Measurements from ENCODE around the gene LMNA. TPM values are rescaled to one million over a fixed set of nuclear protein-coding genes. Genes with fewer than 3 reads are reported as not detected.
A peak's percentile ranks its signal among the peaks of the same experiment; 100 is the strongest.

The LMNA gene
- total RNA-seq, 1 experiment from 2014 or later = 112 TPM

- peaks cover 20% of the 10 kb centered on the region for H3K4me1 Mint-ChIP-seq (ENCODE audit: low read depth, unreplicated experiment)
- Histone ChIP-seq H3K4me1 (peaks cover 11% of the 10 kb centered on the region), H3K4me3 (ENCODE audit: low read depth, low read length) (no peak overlapping the region), H3K27me3 (replicated peaks; ENCODE audit: control insufficient read depth, insufficient read depth, low read length) (no peaks in the 10 kb centered on the region), H3K36me3 (ENCODE audit: control insufficient read depth, insufficient read depth, low read length) (peaks cover 1% of the 10 kb centered on the region), H3K9me3 (no peaks in the 10 kb centered on the region)
- H3K9me3 Mint-ChIP-seq (ENCODE audit: unreplicated experiment) = no peaks in the 10 kb centered on the region
- ChIA-PET POLR2A (no interaction called here), CTCF (interaction anchor here (1.8 to 4.0 kb wide), 2 partner anchors 69 to 81 kb away, joined by 16 to 55 read pairs; partner anchors contain the start of gene PMF1)
- H3K4me3 Mint-ChIP-seq (ENCODE audit: unreplicated experiment) = no peak overlapping the region
- no TSS peak for BruUV-seq (replicated peaks)
- DNase-seq = no peak
- peak overlapping the region; percentile 52 for H3K27ac Mint-ChIP-seq (ENCODE audit: unreplicated experiment)
- no peaks in the 10 kb centered on the region for H3K27me3 Mint-ChIP-seq (ENCODE audit: insufficient read depth, unreplicated experiment)
- peaks cover 38% of the 10 kb centered on the region for H3K36me3 Mint-ChIP-seq (ENCODE audit: insufficient read depth, unreplicated experiment)
- intact Hi-C loops (cut with micrococcal nuclease; ENCODE audit: unreplicated experiment) = no loop called here
- TF ChIP-seq CTCF (IDR thresholded peaks at IDR 0.05; ENCODE audit: insufficient read depth in 1 of 2, low read depth in 1 of 2, low read length in 1 of 2, severe bottlenecking in 1 of 2, unreplicated experiment in 1 of 2) = no peak
Measured at GRCh38 chr1:156143765-156144489, 29.4 kb downstream of the LMNA start.

GRCh38 chr1:156144742-156145141 lies 30.2 kb downstream of the LMNA start:
- Histone ChIP-seq H3K4me1 (peaks cover 11% of the 10 kb centered on the region), H3K36me3 (ENCODE audit: control insufficient read depth, insufficient read depth, low read length) (peaks cover 1% of the 10 kb centered on the region), H3K4me3 (ENCODE audit: low read depth, low read length) (no peak overlapping the region), H3K27me3 (replicated peaks; ENCODE audit: control insufficient read depth, insufficient read depth, low read length) (no peaks in the 10 kb centered on the region), H3K9me3 (no peaks in the 10 kb centered on the region)
- Mint-ChIP-seq H3K4me3 (ENCODE audit: unreplicated experiment) (no peak overlapping the region), H3K4me1 (ENCODE audit: low read depth, unreplicated experiment) (peaks cover 20% of the 10 kb centered on the region), H3K36me3 (ENCODE audit: insufficient read depth, unreplicated experiment) (peaks cover 32% of the 10 kb centered on the region), H3K27me3 (ENCODE audit: insufficient read depth, unreplicated experiment) (no peaks in the 10 kb centered on the region), H3K27ac (ENCODE audit: unreplicated experiment) (no peak overlapping the region), H3K9me3 (ENCODE audit: unreplicated experiment) (no peaks in the 10 kb centered on the region)
- CTCF ChIA-PET = interaction anchor here (1.8 to 4.1 kb wide), 2 partner anchors 68 to 80 kb away, joined by 16 to 73 read pairs; partner anchors contain the start of gene PMF1
- POLR2A ChIA-PET = no interaction called here
- intact Hi-C loops (cut with micrococcal nuclease; ENCODE audit: unreplicated experiment) = loop anchor here (5.0 kb wide), 2 partner anchors 68 to 173 kb away; partner anchors contain the start of gene PMF1
- DNase-seq = no peak
- TF ChIP-seq CTCF (IDR thresholded peaks at IDR 0.05; ENCODE audit: insufficient read depth in 1 of 2, low read depth in 1 of 2, low read length in 1 of 2, severe bottlenecking in 1 of 2, unreplicated experiment in 1 of 2) = no peak
- BruUV-seq (replicated peaks) = no TSS peak

GRCh38 chr1:156145650-156146019 lies 31.1 kb downstream of the LMNA start:
- H3K27me3 ChIP-seq (replicated peaks; ENCODE audit: control insufficient read depth, insufficient read depth, low read length) = no peaks in the 10 kb centered on the region
- peaks cover 1% of the 10 kb centered on the region; the same call in 1 of the 2 replicates for H3K36me3 ChIP-seq (ENCODE audit: control insufficient read depth, insufficient read depth, low read length)
- no peaks in the 10 kb centered on the region for H3K27me3 Mint-ChIP-seq (ENCODE audit: insufficient read depth, unreplicated experiment)
- H3K9me3 Mint-ChIP-seq (ENCODE audit: unreplicated experiment) = no peaks in the 10 kb centered on the region
- H3K4me3 Mint-ChIP-seq (ENCODE audit: unreplicated experiment) = peak overlapping the region; percentile 68
- H3K36me3 Mint-ChIP-seq (ENCODE audit: insufficient read depth, unreplicated experiment) = peaks cover 29% of the 10 kb centered on the region
- H3K4me1 ChIP-seq = peaks cover 11% of the 10 kb centered on the region
- H3K9me3 ChIP-seq = no peaks in the 10 kb centered on the region
- no peak overlapping the region for H3K4me3 ChIP-seq (ENCODE audit: low read depth, low read length)
- intact Hi-C loops (cut with micrococcal nuclease; ENCODE audit: unreplicated experiment) = loop anchor here (1.0 to 5.0 kb wide), 5 partner anchors 36 to 172 kb away; partner anchors contain the start of gene PMF1
- H3K4me1 Mint-ChIP-seq (ENCODE audit: low read depth, unreplicated experiment) = peaks cover 20% of the 10 kb centered on the region
- CTCF ChIA-PET = interaction anchor here (0.6 to 4.1 kb wide), 8 partner anchors 8 to 174 kb away, joined by 3 to 73 read pairs (median 4); partner anchors contain the start of genes PMF1, SLC25A44 and SMG5
- DNase-seq = no peak
- POLR2A ChIA-PET = interaction anchor here (1.0 to 1.2 kb wide), 4 partner anchors 27 to 79 kb away, joined by 3 to 11 read pairs (median 4); partner anchors contain the start of gene PMF1
- peak overlapping the region; percentile 88 for H3K27ac Mint-ChIP-seq (ENCODE audit: unreplicated experiment)
- no TSS peak for BruUV-seq (replicated peaks)
- TF ChIP-seq CTCF (IDR thresholded peaks at IDR 0.05; ENCODE audit: insufficient read depth in 1 of 2, low read depth in 1 of 2, low read length in 1 of 2, severe bottlenecking in 1 of 2, unreplicated experiment in 1 of 2) = no peak
